Measurements from ENCODE around the gene CALML4.

DNA sequence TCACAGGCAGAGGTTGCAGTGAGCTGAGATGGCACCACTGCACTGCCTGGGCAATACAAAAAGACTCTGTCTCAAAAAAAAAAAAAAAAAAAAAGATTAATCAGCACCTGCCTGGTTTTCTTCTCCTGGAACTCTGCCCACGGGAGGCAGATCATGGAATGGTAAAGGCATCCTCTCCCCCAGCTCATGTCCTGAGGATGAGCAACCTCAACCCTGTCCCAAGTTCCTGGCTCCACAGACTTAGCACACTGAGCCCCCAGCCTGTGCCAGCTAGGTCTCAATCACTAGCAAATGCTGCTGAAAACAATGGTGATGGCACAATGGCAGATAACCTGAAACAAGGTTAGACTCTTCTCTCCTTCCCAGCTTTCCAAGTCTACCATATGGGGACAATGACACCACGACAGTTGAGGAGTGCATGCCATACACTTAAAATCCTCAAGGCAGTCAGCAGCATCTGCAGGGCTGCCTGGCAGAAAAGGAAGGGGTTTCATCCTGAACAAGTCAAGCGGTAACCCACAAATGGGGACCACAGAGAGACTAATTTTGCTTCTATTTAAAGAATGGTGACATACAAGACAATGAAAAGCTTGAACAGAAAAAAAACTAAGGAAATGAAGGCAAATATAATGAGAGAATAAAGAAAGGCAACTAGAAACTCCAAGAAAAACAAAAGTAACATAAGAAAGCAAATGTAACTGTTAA is 19.6 kb upstream of the CALML4 start:
- TF ChIP-seq, protein P1, sequence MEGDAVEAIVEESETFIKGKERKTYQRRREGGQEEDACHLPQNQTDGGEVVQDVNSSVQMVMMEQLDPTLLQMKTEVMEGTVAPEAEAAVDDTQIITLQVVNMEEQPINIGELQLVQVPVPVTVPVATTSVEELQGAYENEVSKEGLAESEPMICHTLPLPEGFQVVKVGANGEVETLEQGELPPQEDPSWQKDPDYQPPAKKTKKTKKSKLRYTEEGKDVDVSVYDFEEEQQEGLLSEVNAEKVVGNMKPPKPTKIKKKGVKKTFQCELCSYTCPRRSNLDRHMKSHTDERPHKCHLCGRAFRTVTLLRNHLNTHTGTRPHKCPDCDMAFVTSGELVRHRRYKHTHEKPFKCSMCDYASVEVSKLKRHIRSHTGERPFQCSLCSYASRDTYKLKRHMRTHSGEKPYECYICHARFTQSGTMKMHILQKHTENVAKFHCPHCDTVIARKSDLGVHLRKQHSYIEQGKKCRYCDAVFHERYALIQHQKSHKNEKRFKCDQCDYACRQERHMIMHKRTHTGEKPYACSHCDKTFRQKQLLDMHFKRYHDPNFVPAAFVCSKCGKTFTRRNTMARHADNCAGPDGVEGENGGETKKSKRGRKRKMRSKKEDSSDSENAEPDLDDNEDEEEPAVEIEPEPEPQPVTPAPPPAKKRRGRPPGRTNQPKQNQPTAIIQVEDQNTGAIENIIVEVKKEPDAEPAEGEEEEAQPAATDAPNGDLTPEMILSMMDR (IDR thresholded peaks at IDR 0.05; ENCODE audit: low read depth, low read length, poor library complexity, severe bottlenecking), result no peak
- no peak for TF ChIP-seq EZH2phosphoT487 (IDR thresholded peaks at IDR 0.05; ENCODE audit: borderline replicate concordance, low read length)

Data from DOHH2 (cell line).